MG63 (cell line): Measurements from ENCODE around the gene TTC9. TPM values are rescaled to one million over a fixed set of nuclear protein-coding genes. Genes with fewer than 3 reads are reported as not detected.

ENCODE experiments used
- DNase-seq: peaks from one replicate; pipeline ENCODE4 v3.0.0-alpha.2; 2020
- H3K27me3 ChIP-seq: fragments of 250-450 bp; sonication (Bioruptor Pico); 2 replicates; pipeline ENCODE4 v1.5.1; 2020; ENCODE audit warnings: mild to moderate bottlenecking, moderate library complexity
- H3K36me3 ChIP-seq: fragments of 250-450 bp; sonication (Bioruptor Pico); 2 replicates; pipeline ENCODE4 v1.5.1; 2020; ENCODE audit warnings: mild to moderate bottlenecking, moderate library complexity
- H3K4me3 ChIP-seq: fragments of 250-450 bp; sonication (Bioruptor Pico); 2 replicates; pipeline ENCODE4 v1.5.1; 2020; ENCODE audit warnings: mild to moderate bottlenecking, moderate library complexity
- H3K9me3 ChIP-seq: fragments of 250-450 bp; sonication (Bioruptor Pico); 2 replicates; pipeline ENCODE4 v1.5.1; 2020; ENCODE audit warnings: mild to moderate bottlenecking, moderate library complexity
- total RNA-seq: library from RNA; depleted of rRNA; stranded (reverse); fragments of >200 nt; shearing (Covaris generic); gene quantifications from 2 replicates; pipeline ENCODE4 v1.2.3, GENCODE V29; 2014; ENCODE audit warnings: low replicate concordance

Gene TTC9
- total RNA-seq, 1 experiment from 2014 or later: not detected

GRCh38 chr14:70662816-70663215 is 21.1 kb downstream of the TTC9 start:
- Histone ChIP-seq H3K9me3 (no peaks in the 10 kb centered on the region), H3K27me3 (no peaks in the 10 kb centered on the region), H3K36me3 (no peaks in the 10 kb centered on the region), H3K4me3 (no peak overlapping the region)
- no peak for DNase-seq

GRCh38 chr14:70663707-70664179 is 22.0 kb downstream of the TTC9 start:
- Histone ChIP-seq H3K27me3 (no peaks in the 10 kb centered on the region), H3K9me3 (no peaks in the 10 kb centered on the region), H3K4me3 (no peak overlapping the region), H3K36me3 (no peaks in the 10 kb centered on the region)
- peak; percentile 8 for DNase-seq

GRCh38 chr14:70664698-70665447 is 23.2 kb downstream of the TTC9 start:
- no peak overlapping the region for H3K4me3 ChIP-seq
- no peaks in the 10 kb centered on the region for H3K36me3 ChIP-seq
- no peaks in the 10 kb centered on the region for H3K27me3 ChIP-seq
- no peaks in the 10 kb centered on the region for H3K9me3 ChIP-seq
- DNase-seq: no peak

- no peaks in the 10 kb centered on the region for H3K36me3 ChIP-seq
- no peaks in the 10 kb centered on the region for H3K9me3 ChIP-seq
- H3K4me3 ChIP-seq: no peak overlapping the region
- H3K27me3 ChIP-seq: no peaks in the 10 kb centered on the region
- no peak for DNase-seq
Measured at GRCh38 chr14:70665448-70666360, 24.0 kb downstream of the TTC9 start.

- Histone ChIP-seq H3K9me3 (no peaks in the 10 kb centered on the region), H3K36me3 (no peaks in the 10 kb centered on the region), H3K4me3 (no peak overlapping the region), H3K27me3 (no peaks in the 10 kb centered on the region)
- no peak for DNase-seq
Measured at GRCh38 chr14:70666361-70666686, 24.6 kb downstream of the TTC9 start.

GRCh38 chr14:70670992-70671651 is 29.4 kb downstream of the TTC9 start:
- Histone ChIP-seq H3K4me3 (no peak overlapping the region), H3K9me3 (no peaks in the 10 kb centered on the region), H3K36me3 (no peaks in the 10 kb centered on the region), H3K27me3 (no peaks in the 10 kb centered on the region)
- peak; percentile 12 for DNase-seq

- Histone ChIP-seq H3K36me3 (no peaks in the 10 kb centered on the region), H3K4me3 (no peak overlapping the region), H3K9me3 (no peaks in the 10 kb centered on the region), H3K27me3 (no peaks in the 10 kb centered on the region)
- no peak for DNase-seq
Measured at GRCh38 chr14:70671652-70672644, 30.2 kb downstream of the TTC9 start.

GRCh38 chr14:70677341-70677740 is 35.6 kb downstream of the TTC9 start:
- DNase-seq: no peak
- no peak overlapping the region for H3K4me3 ChIP-seq
- H3K9me3 ChIP-seq: no peaks in the 10 kb centered on the region
- H3K27me3 ChIP-seq: peaks cover 3% of the 10 kb centered on the region; the same call in 1 of the 2 replicates
- H3K36me3 ChIP-seq: no peaks in the 10 kb centered on the region

GRCh38 chr14:70680748-70681147 is 39.0 kb downstream of the TTC9 start:
- Histone ChIP-seq H3K4me3 (no peak overlapping the region), H3K27me3 (peaks cover 3% of the 10 kb centered on the region; the same call in 1 of the 2 replicates), H3K36me3 (no peaks in the 10 kb centered on the region), H3K9me3 (no peaks in the 10 kb centered on the region)
- no peak for DNase-seq

GRCh38 chr14:70683983-70684382 is 42.3 kb downstream of the TTC9 start:
- no peaks in the 10 kb centered on the region for H3K36me3 ChIP-seq
- no peak for DNase-seq
- peaks cover 3% of the 10 kb centered on the region; the same call in 1 of the 2 replicates for H3K27me3 ChIP-seq

GRCh38 chr14:70685474-70686197 is 43.9 kb downstream of the TTC9 start:
- peak; percentile 58 for DNase-seq
- Histone ChIP-seq H3K36me3 (no peaks in the 10 kb centered on the region), H3K9me3 (no peaks in the 10 kb centered on the region), H3K27me3 (no peaks in the 10 kb centered on the region), H3K4me3 (no peak overlapping the region)

More at GRCh38 chr14:70683983-70684382, 42.3 kb downstream of the TTC9 start:
- Histone ChIP-seq H3K9me3 (no peaks in the 10 kb centered on the region), H3K4me3 (no peak overlapping the region)

- Histone ChIP-seq H3K36me3 (no peaks in the 10 kb centered on the region), H3K27me3 (no peaks in the 10 kb centered on the region), H3K4me3 (no peak overlapping the region), H3K9me3 (no peaks in the 10 kb centered on the region)
- DNase-seq: no peak
Measured at GRCh38 chr14:70692210-70692609, 50.5 kb downstream of the TTC9 start.

- no peaks in the 10 kb centered on the region for H3K36me3 ChIP-seq
- H3K4me3 ChIP-seq: no peak overlapping the region
- no peaks in the 10 kb centered on the region for H3K9me3 ChIP-seq
- no peak for DNase-seq
- H3K27me3 ChIP-seq: no peaks in the 10 kb centered on the region
Measured at GRCh38 chr14:70696026-70696425, 54.3 kb downstream of the TTC9 start.

- H3K4me3 ChIP-seq: no peak overlapping the region
- no peaks in the 10 kb centered on the region for H3K27me3 ChIP-seq
- no peaks in the 10 kb centered on the region for H3K36me3 ChIP-seq
- DNase-seq: no peak
- H3K9me3 ChIP-seq: no peaks in the 10 kb centered on the region
Measured at GRCh38 chr14:70697701-70698100, 56.0 kb downstream of the TTC9 start.

GRCh38 chr14:70698288-70698687 is 56.6 kb downstream of the TTC9 start:
- no peaks in the 10 kb centered on the region for H3K27me3 ChIP-seq
- no peak overlapping the region for H3K4me3 ChIP-seq
- DNase-seq: peak; percentile 29
- H3K36me3 ChIP-seq: no peaks in the 10 kb centered on the region
- H3K9me3 ChIP-seq: no peaks in the 10 kb centered on the region
